Activated naive CD4-positive, alpha-beta T cell treated with anti-CD3 and anti-CD28 coated beads, Interleukin-2, amount 50 U/mL, for 16 hours (primary cell): ENCODE results near the gene CDH4.
A peak's percentile ranks its signal among the peaks of the same experiment; 100 is the strongest.

Experiments
- DNase-seq: peaks from one replicate; pipeline ENCODE4 v3.0.0-alpha.2; 2020

The CDH4 gene

GRCh38 chr20:61916318-61916891 is 664.3 kb downstream of the CDH4 start:
- no peak for DNase-seq

- DNase-seq: no peak
Measured at GRCh38 chr20:61917474-61918145, 665.5 kb downstream of the CDH4 start.

- no peak for DNase-seq
Measured at GRCh38 chr20:61918548-61918947, 666.5 kb downstream of the CDH4 start.

- no peak for DNase-seq
Measured at GRCh38 chr20:61919239-61919638, 667.2 kb downstream of the CDH4 start.

- DNase-seq: no peak
Measured at GRCh38 chr20:61919675-61920365, 667.8 kb downstream of the CDH4 start.

GRCh38 chr20:61922411-61922810 is 670.4 kb downstream of the CDH4 start:
- no peak for DNase-seq

- no peak for DNase-seq
Measured at GRCh38 chr20:61922936-61923335, 670.9 kb downstream of the CDH4 start.

GRCh38 chr20:61923371-61924166 is 671.5 kb downstream of the CDH4 start:
- no peak for DNase-seq

- DNase-seq: no peak
Measured at GRCh38 chr20:61924211-61924857, 672.3 kb downstream of the CDH4 start.

GRCh38 chr20:61924858-61925554 is 672.9 kb downstream of the CDH4 start:
- no peak for DNase-seq

GRCh38 chr20:61925555-61926252 is 673.6 kb downstream of the CDH4 start:
- DNase-seq: no peak

GRCh38 chr20:61926253-61926613 is 674.2 kb downstream of the CDH4 start:
- DNase-seq: no peak

GRCh38 chr20:61926796-61927192 is 674.7 kb downstream of the CDH4 start:
- DNase-seq: no peak

- no peak for DNase-seq
Measured at GRCh38 chr20:61927193-61927825, 675.2 kb downstream of the CDH4 start.

GRCh38 chr20:61927826-61928541 is 675.9 kb downstream of the CDH4 start:
- no peak for DNase-seq

- no peak for DNase-seq
Measured at GRCh38 chr20:61929561-61929960, 677.5 kb downstream of the CDH4 start.

GRCh38 chr20:61929971-61930666 is 678.1 kb downstream of the CDH4 start:
- no peak for DNase-seq

- peak; percentile 8 for DNase-seq
Measured at GRCh38 chr20:61930776-61931475, 678.9 kb downstream of the CDH4 start.
